DLD1 (cell line): ENCODE data around the gene INPP5F.

Source experiments
- in situ Hi-C: cut with HindIII; loops from 2 replicates; pipeline ENCODE4 v1.10.0; 2017; ENCODE audit warnings: low sequenced_read_pairs

The INPP5F gene

DNA sequence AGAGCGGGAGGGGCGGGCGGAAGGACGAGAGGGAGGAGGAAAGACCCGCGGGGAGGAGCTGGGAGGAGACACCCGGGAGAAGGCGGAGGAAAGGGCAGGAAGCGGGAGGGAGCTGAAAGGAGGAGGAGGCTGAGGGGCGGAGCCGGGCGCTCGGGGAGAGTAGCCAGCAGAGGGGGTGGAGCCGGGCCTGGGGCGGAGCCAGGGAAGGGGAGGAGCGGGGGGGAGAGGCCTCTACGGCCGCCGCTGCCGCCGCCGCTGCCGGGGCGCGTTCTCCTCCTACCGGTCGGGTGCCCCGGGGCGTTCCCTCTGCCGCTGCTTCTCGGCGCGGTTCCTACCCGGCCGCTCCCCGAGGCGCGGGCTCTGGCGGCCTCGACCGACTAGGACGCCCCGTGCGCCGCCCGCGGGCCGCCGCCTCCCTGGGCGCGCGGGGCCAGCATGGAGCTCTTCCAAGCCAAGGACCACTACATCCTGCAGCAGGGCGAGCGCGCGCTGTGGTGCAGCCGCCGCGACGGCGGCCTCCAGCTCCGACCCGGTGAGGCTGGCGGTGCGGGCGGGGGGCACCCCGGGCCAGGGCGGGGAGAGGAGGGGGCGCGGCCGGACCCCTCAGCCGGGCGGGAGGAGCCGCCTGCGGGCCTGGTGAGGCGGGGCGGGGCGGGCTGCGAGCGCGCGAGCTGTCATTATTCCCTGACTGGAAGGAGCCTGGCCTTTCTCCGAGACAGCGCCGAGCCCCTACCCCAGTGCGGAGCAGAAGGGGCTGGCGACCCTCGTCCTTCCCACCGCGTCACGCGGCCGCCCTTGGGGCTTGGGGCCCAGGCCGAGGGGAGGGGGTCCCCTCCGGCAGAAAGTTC, at the start of gene INPP5F:
INPP5F (plus strand) TSS at position 223 of the 848 bp plus-strand sequence; CDS start at position 436, 213 bp downstream.
- in situ Hi-C loops: no loop called here

DNA sequence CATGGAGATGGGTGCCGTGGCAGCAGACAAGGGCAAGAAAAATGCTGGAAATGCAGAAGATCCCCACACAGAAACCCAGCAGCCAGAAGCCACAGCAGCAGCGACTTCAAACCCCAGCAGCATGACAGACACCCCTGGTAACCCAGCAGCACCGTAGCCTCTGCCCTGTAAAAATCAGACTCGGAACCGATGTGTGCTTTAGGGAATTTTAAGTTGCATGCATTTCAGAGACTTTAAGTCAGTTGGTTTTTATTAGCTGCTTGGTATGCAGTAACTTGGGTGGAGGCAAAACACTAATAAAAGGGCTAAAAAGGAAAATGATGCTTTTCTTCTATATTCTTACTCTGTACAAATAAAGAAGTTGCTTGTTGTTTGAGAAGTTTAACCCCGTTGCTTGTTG, 48.7 kb upstream of the INPP5F start:
- in situ Hi-C loops: no loop called here

- in situ Hi-C loops: no loop called here
Observed at GRCh38 chr10:119677904-119678755, 47.7 kb upstream of the INPP5F start.

GRCh38 chr10:119679480-119679829, 46.4 kb upstream of the INPP5F start:
- in situ Hi-C loops: no loop called here

GRCh38 chr10:119680050-119680449, 45.8 kb upstream of the INPP5F start:
- in situ Hi-C loops: loop anchor here (10.0 kb wide), 1 partner anchor 355 kb away; no protein-coding TSS in a partner anchor

DNA sequence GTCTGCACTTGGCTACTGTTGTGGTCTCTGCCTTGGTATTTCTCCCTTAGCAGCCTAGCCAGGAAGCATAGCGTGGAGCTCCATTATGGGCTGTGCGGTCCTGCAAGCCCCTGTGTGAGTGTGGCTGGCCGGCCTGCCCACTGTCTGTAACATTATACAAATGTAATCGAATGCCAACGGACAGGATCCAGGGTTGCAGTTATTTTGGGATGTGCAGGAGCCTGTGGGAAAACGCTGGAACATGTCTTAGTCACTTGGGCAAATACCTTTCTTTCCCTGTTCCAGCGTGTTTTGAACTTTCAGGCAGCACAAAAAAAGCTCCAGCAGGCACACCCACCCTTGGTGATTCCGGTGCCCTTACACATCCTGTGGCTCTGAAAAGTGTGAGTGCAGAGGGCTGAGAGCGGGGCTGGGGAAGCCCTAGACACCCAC, 45.2 kb upstream of the INPP5F start:
- in situ Hi-C loops: loop anchor here (10.0 kb wide), 1 partner anchor 354 kb away; no protein-coding TSS in a partner anchor

- in situ Hi-C loops: loop anchor here (10.0 kb wide), 1 partner anchor 348 kb away; no protein-coding TSS in a partner anchor
Observed at GRCh38 chr10:119686465-119687191, 39.2 kb upstream of the INPP5F start.

DNA sequence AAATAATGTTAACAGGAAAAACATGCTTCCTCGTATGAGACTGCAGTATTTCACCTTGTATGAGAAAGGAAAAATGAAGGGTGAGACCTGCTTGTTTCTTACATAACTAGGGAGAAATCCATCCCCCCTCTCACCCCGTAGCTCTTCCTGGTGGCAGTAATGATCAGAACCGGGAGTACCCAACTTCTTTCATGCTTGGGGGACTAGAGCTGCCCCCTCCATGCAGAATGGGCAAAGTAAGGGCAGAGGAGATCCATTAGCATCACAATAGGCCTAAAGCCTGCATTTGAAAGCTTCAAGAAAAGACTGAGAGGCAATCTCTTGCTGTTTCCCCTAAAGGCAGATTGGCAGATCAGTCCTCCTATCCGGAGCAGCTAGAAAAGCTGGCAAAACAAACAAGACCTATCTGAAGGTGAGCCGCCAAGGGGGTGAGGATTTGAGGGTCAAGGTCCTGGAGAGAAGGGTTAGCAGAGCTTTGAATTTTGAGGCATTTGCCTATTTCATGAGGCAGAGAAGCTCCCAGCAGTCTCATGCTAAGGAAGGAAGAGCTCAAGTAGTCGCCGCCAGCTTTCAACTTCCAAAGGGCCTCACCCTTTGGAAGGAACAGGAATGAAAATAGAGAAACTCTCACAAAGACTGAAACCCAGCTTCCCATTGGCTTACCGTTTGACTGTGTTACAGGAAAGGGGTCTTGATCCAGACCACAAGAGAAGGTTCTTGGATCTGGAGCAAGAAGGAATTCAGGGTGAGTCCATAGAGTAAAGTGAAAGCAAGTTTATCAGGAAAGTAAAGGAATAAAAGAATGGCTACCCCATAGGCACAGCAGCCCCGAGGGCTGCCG, 38.4 kb upstream of the INPP5F start:
- in situ Hi-C loops: loop anchor here (10.0 kb wide), 1 partner anchor 347 kb away; no protein-coding TSS in a partner anchor

DNA sequence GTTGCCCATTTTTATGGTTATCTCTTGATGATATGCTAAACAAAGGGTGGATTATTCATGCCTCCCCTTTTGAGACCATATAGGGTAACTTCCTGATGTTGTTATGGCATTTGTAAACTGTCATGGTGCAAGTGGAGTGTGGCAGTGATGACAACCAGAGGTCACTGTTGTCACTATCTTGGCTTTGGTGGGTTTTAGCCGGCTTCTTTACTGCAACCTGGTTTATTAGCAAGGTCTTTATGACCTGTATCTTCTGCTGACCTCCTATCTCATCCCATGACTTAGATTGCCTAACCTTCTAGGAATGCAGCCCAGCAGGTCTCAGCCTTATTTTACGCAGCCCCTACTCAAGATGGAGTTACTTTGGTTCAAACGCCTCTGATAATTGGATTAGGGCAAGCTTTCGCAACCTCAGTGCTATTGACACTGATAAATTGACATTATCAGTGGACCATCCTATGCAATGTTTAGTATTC, 37.8 kb upstream of the INPP5F start:
- in situ Hi-C loops: loop anchor here (10.0 kb wide), 1 partner anchor 347 kb away; no protein-coding TSS in a partner anchor

GRCh38 chr10:119689016-119689580, 36.8 kb upstream of the INPP5F start:
- in situ Hi-C loops: loop anchor here (10.0 kb wide), 1 partner anchor 346 kb away; no protein-coding TSS in a partner anchor

- in situ Hi-C loops: no loop called here
Observed at GRCh38 chr10:119691726-119692125, 34.1 kb upstream of the INPP5F start.

GRCh38 chr10:119693262-119693957, 32.4 kb upstream of the INPP5F start:
- in situ Hi-C loops: no loop called here

DNA sequence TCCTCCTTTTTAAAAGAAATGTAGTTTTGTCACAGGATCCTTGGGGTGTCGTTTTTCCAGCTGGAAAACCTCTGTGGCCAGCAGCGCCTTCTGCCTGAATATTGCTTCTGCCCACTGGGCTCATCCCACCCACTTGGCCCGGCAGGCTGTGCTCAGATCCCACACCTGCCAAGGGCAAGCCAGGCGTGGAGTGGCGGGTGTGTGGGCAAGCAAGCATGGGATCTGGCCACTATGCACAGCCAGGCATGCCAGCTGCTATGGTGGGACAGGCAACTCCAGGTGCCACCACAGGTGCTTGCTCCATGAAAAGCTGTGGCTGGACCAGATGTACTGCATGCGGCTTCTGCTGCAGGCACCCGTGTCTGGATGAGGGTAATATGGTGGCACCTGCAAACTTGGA, 31.2 kb upstream of the INPP5F start:
- in situ Hi-C loops: no loop called here

- in situ Hi-C loops: no loop called here
Observed at GRCh38 chr10:119700321-119700954, 25.4 kb upstream of the INPP5F start.

DNA sequence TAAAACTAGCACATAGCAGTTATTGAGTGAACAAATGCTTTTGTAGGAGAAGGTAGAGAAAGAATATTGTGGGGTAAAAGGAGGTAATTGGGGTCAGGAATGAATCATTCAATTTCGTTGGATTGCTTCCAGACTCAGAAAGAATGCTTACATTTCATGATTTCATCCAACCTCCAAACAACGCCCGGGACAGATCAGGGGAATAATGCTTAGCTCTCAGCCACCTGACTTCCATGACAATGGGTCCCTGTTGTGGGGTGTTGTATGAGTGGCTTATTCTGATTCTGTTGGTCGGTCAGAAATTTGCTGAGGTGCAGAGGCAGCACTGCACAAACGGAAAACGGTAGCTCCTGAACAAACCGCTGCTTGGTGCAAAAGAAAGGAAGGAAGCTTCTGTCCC, 24.0 kb upstream of the INPP5F start:
- in situ Hi-C loops: no loop called here

GRCh38 chr10:119702583-119702982, 23.3 kb upstream of the INPP5F start:
- in situ Hi-C loops: no loop called here

DNA sequence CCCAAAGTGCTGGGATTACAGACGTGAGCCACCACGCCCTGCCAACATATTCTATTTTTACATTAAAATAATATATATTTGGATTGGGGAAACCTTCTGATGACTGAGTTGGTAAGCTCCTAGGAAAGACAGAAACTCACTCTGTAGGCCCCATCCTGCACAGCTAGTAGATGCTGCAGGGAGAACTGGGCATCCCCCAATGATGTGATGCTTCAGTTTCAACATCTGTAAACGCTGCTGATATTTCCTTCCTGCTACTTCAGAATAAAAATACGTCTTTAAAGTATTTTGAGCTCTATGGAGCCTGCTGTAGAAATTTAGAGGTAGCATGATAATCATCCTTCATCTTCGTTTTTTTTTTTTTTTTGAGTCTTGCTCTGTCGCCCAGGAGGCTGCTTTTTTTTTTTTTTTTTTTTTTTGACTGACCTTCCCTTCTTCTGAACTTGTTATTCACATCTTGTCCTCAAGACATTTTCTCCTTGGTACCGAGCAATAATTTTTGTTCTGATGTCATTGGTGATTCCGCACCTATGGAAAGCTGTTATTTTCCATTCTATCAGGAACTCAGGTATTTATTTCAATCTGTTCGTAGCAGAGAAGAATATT, 21.8 kb upstream of the INPP5F start:
- in situ Hi-C loops: no loop called here

DNA sequence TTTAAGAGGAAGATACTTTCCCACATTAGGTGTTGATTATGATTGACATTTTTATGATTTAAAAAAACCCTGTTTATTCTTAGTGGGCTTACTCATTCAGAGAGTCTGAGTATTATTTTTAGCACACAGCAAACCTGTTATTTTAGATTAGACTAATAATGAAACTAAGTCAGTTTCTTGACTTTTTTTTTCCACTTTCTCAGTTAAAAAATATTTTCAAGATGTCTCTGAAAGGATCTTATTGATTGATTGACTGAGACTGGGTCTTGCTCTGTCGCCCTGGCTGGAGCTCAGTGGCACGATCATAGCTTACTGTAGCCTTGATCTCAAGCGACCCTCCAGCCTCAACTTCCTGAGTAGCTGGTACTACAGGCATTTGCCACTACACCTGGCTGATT, 20.4 kb upstream of the INPP5F start:
- in situ Hi-C loops: no loop called here
